Ovary (tissue), 3 donors: ENCODE measurements around the gene GFY.

Experiments used
- POLR2A ChIP-seq: fragments of 450-650 bp; IDR thresholded peaks from one replicate; pipeline ENCODE4 v1.6.1; 2017; ENCODE audit warnings: antibody characterized with exemption, mild to moderate bottlenecking, moderate library complexity
- TF ChIP-seq, protein P1 (sequence below), 3 donors: fragments of 450-650 bp in 2 of 3; fragments of 200-600 bp in 1 of 3; IDR thresholded peaks; one replicate each; pipeline versions ENCODE4 v1.5.1 to v1.8.0; 2016 to 2022; ENCODE audit warnings: antibody characterized with exemption in 3 of 3, mild to moderate bottlenecking in 1 of 3
- donor health status: DM: no; HTN: no; CAD: no.

DNA sequence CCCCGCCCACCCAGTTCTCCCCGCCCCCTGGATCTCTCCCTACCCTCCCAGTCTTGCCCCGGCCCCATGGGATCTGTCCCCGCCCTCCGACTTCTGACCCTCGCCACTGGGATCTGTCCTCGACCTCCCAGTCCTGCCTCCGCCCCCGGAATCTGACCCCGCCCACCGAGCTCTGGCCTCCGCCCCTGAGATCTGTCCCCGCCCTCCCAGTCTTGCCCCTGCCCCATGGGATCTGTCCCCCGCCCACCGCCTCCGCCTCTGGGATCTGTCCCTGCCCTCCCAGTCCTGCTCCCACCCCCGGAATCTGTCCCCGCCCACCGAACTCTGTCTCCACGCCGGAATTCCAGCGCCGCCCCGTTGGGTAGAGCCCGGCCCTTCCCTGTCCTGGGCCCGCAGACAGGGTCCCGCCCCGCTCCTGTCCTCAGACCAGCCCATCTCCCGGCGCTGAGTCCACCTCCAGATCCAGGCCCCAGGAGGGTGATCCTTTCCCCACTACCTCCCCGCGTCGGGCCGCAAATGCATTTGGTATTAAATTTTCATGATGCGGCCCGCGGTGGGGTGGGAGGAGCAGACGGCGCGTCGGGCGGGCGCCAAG lies 17.7 kb downstream of the GFY start:
- TF ChIP-seq POLR2A, result no peak
- TF ChIP-seq, protein P1, sequence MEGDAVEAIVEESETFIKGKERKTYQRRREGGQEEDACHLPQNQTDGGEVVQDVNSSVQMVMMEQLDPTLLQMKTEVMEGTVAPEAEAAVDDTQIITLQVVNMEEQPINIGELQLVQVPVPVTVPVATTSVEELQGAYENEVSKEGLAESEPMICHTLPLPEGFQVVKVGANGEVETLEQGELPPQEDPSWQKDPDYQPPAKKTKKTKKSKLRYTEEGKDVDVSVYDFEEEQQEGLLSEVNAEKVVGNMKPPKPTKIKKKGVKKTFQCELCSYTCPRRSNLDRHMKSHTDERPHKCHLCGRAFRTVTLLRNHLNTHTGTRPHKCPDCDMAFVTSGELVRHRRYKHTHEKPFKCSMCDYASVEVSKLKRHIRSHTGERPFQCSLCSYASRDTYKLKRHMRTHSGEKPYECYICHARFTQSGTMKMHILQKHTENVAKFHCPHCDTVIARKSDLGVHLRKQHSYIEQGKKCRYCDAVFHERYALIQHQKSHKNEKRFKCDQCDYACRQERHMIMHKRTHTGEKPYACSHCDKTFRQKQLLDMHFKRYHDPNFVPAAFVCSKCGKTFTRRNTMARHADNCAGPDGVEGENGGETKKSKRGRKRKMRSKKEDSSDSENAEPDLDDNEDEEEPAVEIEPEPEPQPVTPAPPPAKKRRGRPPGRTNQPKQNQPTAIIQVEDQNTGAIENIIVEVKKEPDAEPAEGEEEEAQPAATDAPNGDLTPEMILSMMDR (IDR thresholded peaks at IDR 0.05), result no peak
